Forelimb muscle (tissue), 1 donor: ENCODE data around the gene ITPR2. TPM values are rescaled to one million over a fixed set of nuclear protein-coding genes. Genes with fewer than 3 reads are reported as not detected.
"Not testable (repeated sequence)": the region's sequence is repeated elsewhere in the genome, so short reads cannot be mapped to it uniquely, and the experiment has no call there.

Source experiments
- DNase-seq: peaks from one replicate; pipeline ENCODE4 v3.0.0-alpha.2; 2013; ENCODE audit warnings: low read depth
- polyA plus RNA-seq: library from polyadenylated mRNA; unstranded; fragments of 120-200 nt; gene quantifications from one replicate; pipeline ENCODE4 v1.2.1, GENCODE V29; 2013; ENCODE audit not compliant: insufficient read length

ITPR2 gene
- polyA plus RNA-seq, 1 donor, result 2.7 TPM

GRCh38 chr12:26851031-26851809 lies 18.2 kb upstream of the ITPR2 start:
- DNase-seq, result no peak

GRCh38 chr12:26848156-26848825 lies 15.3 kb upstream of the ITPR2 start:
- DNase-seq, result no peak

- no peak for DNase-seq
Observed at GRCh38 chr12:26847431-26847830, 14.4 kb upstream of the ITPR2 start.

GRCh38 chr12:26846416-26846815 lies 13.4 kb upstream of the ITPR2 start:
- DNase-seq, result no peak

- no peak for DNase-seq
Observed at GRCh38 chr12:26845984-26846383, 13.0 kb upstream of the ITPR2 start.

- DNase-seq, result no peak
Observed at GRCh38 chr12:26845057-26845666, 12.2 kb upstream of the ITPR2 start.

- no peak for DNase-seq
Observed at GRCh38 chr12:26843311-26843710, 10.3 kb upstream of the ITPR2 start.

GRCh38 chr12:26841085-26841484 lies 8.1 kb upstream of the ITPR2 start:
- no peak for DNase-seq

GRCh38 chr12:26839512-26839911 lies 6.5 kb upstream of the ITPR2 start:
- DNase-seq, result no peak

GRCh38 chr12:26838888-26839416 lies 6.0 kb upstream of the ITPR2 start:
- DNase-seq, result no peak

- DNase-seq, result no peak
Observed at GRCh38 chr12:26836201-26836600, 3.2 kb upstream of the ITPR2 start.

GRCh38 chr12:26834503-26835060 lies 1.6 kb upstream of the ITPR2 start:
- DNase-seq, result not testable (repeated sequence)

- DNase-seq, result no peak
Observed at GRCh38 chr12:26833743-26834490, 923 bp upstream of the ITPR2 start.

GRCh38 chr12:26831951-26832821 lies 808 bp downstream of the ITPR2 start:
- no peak for DNase-seq

- no peak for DNase-seq
Observed at GRCh38 chr12:26830783-26831551, 2.0 kb downstream of the ITPR2 start.

GRCh38 chr12:26830363-26830762 lies 2.6 kb downstream of the ITPR2 start:
- no peak for DNase-seq

GRCh38 chr12:26828280-26829073 lies 4.5 kb downstream of the ITPR2 start:
- DNase-seq, result no peak

- DNase-seq, result no peak
Observed at GRCh38 chr12:26826437-26826836, 6.6 kb downstream of the ITPR2 start.

GRCh38 chr12:26825459-26826016 lies 7.5 kb downstream of the ITPR2 start:
- no peak for DNase-seq
